AG10803 (cell line): ENCODE measurements around the gene CA4.
A peak's percentile ranks its signal among the peaks of the same experiment; 100 is the strongest.
"Not testable (repeated sequence)": the region's sequence is repeated elsewhere in the genome, so short reads cannot be mapped to it uniquely, and the experiment has no call there.

ENCODE experiments used
- DNase-seq: peaks from one replicate; pipeline ENCODE4 v3.0.0; 2010; ENCODE audit warnings: low read depth
- H3K4me3 ChIP-seq: 2 replicates; pipeline ENCODE4 v1.5.1; 2011; ENCODE audit warnings: mild to moderate bottlenecking, low read length, control low read depth
- CTCF ChIP-seq: conservative IDR thresholded peaks from 2 replicates; pipeline ENCODE4 v1.5.1; 2011; ENCODE audit warnings: mild to moderate bottlenecking, low read length, control low read depth, inconsistent platforms

Gene CA4

GRCh38 chr17:60149691-60150582 lies at the start of gene CA4:
Gene CA4, plus strand, starts transcription at chr17:60149973. Its CDS starts 62 bp downstream, at chr17:60150035.
- TF ChIP-seq CTCF = no peak
- DNase-seq = no peak
- H3K4me3 ChIP-seq = no peak within 1 kb of the TSS

- not testable (repeated sequence) for H3K4me3 ChIP-seq, DNase-seq
Measured at GRCh38 chr17:60100577-60100976, 49.2 kb upstream of the CA4 start.

- DNase-seq = not testable (repeated sequence)
- peak overlapping the region; percentile 13; the same call in 1 of the 2 replicates for H3K4me3 ChIP-seq
Measured at GRCh38 chr17:60102015-60102631, 47.6 kb upstream of the CA4 start.

GRCh38 chr17:60102632-60103096 lies 47.1 kb upstream of the CA4 start:
- peak overlapping the region; percentile 24; the same call in 1 of the 2 replicates for H3K4me3 ChIP-seq
- no peak for TF ChIP-seq CTCF
- peak; percentile 55 for DNase-seq

- no peak for TF ChIP-seq CTCF
- peak; percentile 30 for DNase-seq
- no peak overlapping the region for H3K4me3 ChIP-seq
Measured at GRCh38 chr17:60103957-60104356, 45.8 kb upstream of the CA4 start.

- no peak overlapping the region for H3K4me3 ChIP-seq
- TF ChIP-seq CTCF = no peak
- peak; percentile 66 for DNase-seq
Measured at GRCh38 chr17:60106340-60107059, 43.3 kb upstream of the CA4 start.

GRCh38 chr17:60107526-60108257 lies 42.1 kb upstream of the CA4 start:
- no peak overlapping the region for H3K4me3 ChIP-seq
- peak; percentile 40 for TF ChIP-seq CTCF
- peak; percentile 66 for DNase-seq

GRCh38 chr17:60108309-60108708 lies 41.5 kb upstream of the CA4 start:
- not testable (repeated sequence) for DNase-seq, H3K4me3 ChIP-seq
